Heart right ventricle (tissue), 16 donors: ENCODE measurements around the gene CUBN. TPM values are rescaled to one million over a fixed set of nuclear protein-coding genes. Genes with fewer than 3 reads are reported as not detected.

Source experiments
- ATAC-seq, 8 donors: fragments of 200-7000 bp; cut with Tn5 transposase; one replicate each; pipeline ENCODE4 v1.9.1; 2020; ENCODE audit warnings: mild to moderate bottlenecking in 8 of 8, moderate library complexity in 8 of 8, moderate number of reproducible peaks in 1 of 8
- DNase-seq, 2 donors: peaks; one replicate each; pipeline ENCODE4 v3.0.0-alpha.2; 2020
- H3K27ac ChIP-seq, 10 donors: fragments of 200-600 bp; sonication (generic) in 2 of 10; one replicate each; pipeline versions ENCODE4 v1.5.0 to v1.8.0; 2020 to 2022; ENCODE audit warnings: mild to moderate bottlenecking in 3 of 10
- H3K27me3 ChIP-seq, 7 donors: fragments of 200-600 bp; one replicate each; pipeline ENCODE4 v1.8.0; 2021 to 2022; ENCODE audit warnings: mild to moderate bottlenecking in 2 of 7
- H3K36me3 ChIP-seq, 9 donors: fragments of 200-600 bp; sonication (generic) in 1 of 9; one replicate each; pipeline versions ENCODE4 v1.5.0 to v1.8.0; 2020 to 2022; ENCODE audit warnings: mild to moderate bottlenecking in 2 of 9
- H3K4me1 ChIP-seq, 9 donors: fragments of 200-600 bp; sonication (generic) in 1 of 9; one replicate each; pipeline versions ENCODE4 v1.5.0 to v1.8.0; 2020 to 2022; ENCODE audit warnings: mild to moderate bottlenecking in 4 of 9
- H3K4me3 ChIP-seq, 10 donors: fragments of 200-600 bp; sonication (generic) in 2 of 10; one replicate each; pipeline versions ENCODE4 v1.5.0 to v1.8.0; 2020 to 2022; ENCODE audit warnings: mild to moderate bottlenecking in 7 of 10, moderate library complexity in 2 of 10
- H3K9me3 ChIP-seq, 11 donors: fragments of 200-600 bp in 10 of 11; sonication (generic) in 2 of 11; one replicate each; pipeline versions ENCODE4 v1.5.0 to v1.8.0; 2013 to 2022; ENCODE audit warnings: mild to moderate bottlenecking in 2 of 11, control low read depth in 1 of 11, moderate library complexity in 1 of 11
- CTCF ChIP-seq, 9 donors: fragments of 200-600 bp; sonication (generic) in 2 of 9; IDR thresholded peaks; one replicate each; pipeline versions ENCODE4 v1.5.0 to v1.8.0; 2021 to 2022; ENCODE audit warnings: antibody characterized with exemption in 9 of 9, mild to moderate bottlenecking in 5 of 9, moderate library complexity in 1 of 9
- WGBS, 2 donors: extraction: QIAGEN DNeasy Blood & Tissue Kit; methylation state at CpG; one replicate each; pipeline ENCODE4 v1.1.7; 2013; ENCODE audit warnings: inconsistent platforms in 1 of 2; 5-methylcytosine and 5-hydroxymethylcytosine counted together
- intact Hi-C, 10 donors: fragments of 100-400 bp; cut with DNase I; formaldehyde crosslinking; loops; one replicate each; pipeline versions ENCODE4 v1.11.1 to v1.14.2; 2022
- polyA plus RNA-seq, 2 donors: library from polyadenylated mRNA; stranded (reverse); fragments of 200-250 nt; gene quantifications; one replicate each; pipeline ENCODE4 v1.2.3, GENCODE V29; 2013
- total RNA-seq, 10 donors: library from RNA; stranded (reverse); fragmentation: NEBNext Ultra II Directional in 3 of 10; extraction: Animal tissue kit (Norgen Biotek cat#: 25700) in 3 of 10; gene quantifications; one replicate each; pipeline versions ENCODE4 v1.2.1 to v1.2.4, GENCODE V29; 2021 to 2023
- donor health status: Arrhythmogenic right ventricular cardiomyopathy.
- donor health status: ischemic (EF 13 %, LVEDD 7.1; RV severe dilation, severe dysfunction).
- donor health status: healthy with polysubstance abuse.
- donor health status: DM: no; HTN: yes; CAD: no.
- donor health status: DM: no; HTN: no; CAD: no.
- donor health status: ischemic (EF 25% LVEDD 6.9; RV normal size, moderate dysfunction).
- donor health status: ischemic (EF 25% LVEDD 5.7; RV mildly dilated, moderate dysfunction).
- donor health status: healthy.
- donor health status: DM: yes; HTN: yes; CAD: no.
- donor health status: Ischemic cardiomyopathy.
- donor health status: ischemic (EF 35%, LVEDD 5.7; RV mildly dilated, moderate dysfunction).
- donor health status: nonischemic (EF 11% LVEDD 7.7; RV severe dilation, severe dysfunction).
- donor health status: DM: yes; HTN: yes; CAD: no.
- donor health status: PGD.
- donor health status: ischemic (EF 29% LVEDD 5.4; RV normal size, mild dysfunction).
- donor health status: nonischemic (EF 23%, LVEDD 6.1; RV moderate dilation, normal function).

Gene CUBN
- total and polyA plus RNA-seq, 12 donors = 0.13 to 1.2 (median 0.42) TPM

DNA sequence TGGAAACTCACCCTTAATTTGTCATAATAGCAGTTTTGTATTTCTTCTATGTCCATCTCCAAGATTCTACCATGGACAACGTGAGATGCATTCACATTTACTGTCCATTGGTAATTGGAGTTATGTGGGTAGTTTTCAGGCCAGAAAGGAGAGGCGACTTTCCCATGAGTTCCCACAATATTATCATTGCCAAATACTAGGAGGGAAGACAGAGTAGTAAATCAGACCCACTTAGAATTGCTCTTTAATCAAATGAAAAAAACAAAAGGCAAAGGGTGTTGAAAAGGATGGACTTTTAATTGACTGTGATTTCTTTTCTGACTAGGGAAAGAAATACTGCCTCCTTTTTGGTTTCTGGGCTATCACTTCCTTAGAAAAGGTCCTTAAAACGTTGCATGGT, 190.7 kb downstream of the CUBN start:
- Histone ChIP-seq H3K36me3 (no peaks in the 10 kb centered on the region), H3K27ac (no peak overlapping the region), H3K27me3 (no peaks in the 10 kb centered on the region), H3K4me1 (peaks cover 0 to 19% (median 0%) of the 10 kb centered on the region in 9 donors), H3K9me3 (no peaks in the 10 kb centered on the region), H3K4me3 (no peak overlapping the region)
- no peak for ATAC-seq
- intact Hi-C loops = no loop called here
- no peak for DNase-seq
- WGBS, 2 donors = 84 to 88% methylated on average over 3 of the region's 3 CpGs
- no peak for TF ChIP-seq CTCF (IDR thresholded peaks at IDR 0.05)

GRCh38 chr10:16934461-16934860, 195.2 kb downstream of the CUBN start:
- ATAC-seq (no peak), DNase-seq (no peak)
- WGBS, 2 donors = 95 to 96% methylated on average over 2 of the region's 2 CpGs
- intact Hi-C loops = no loop called here
- Histone ChIP-seq H3K27ac (no peak overlapping the region), H3K4me1 (peaks cover 0 to 7% (median 0%) of the 10 kb centered on the region in 9 donors), H3K4me3 (no peak overlapping the region), H3K9me3 (no peaks in the 10 kb centered on the region), H3K36me3 (no peaks in the 10 kb centered on the region), H3K27me3 (no peaks in the 10 kb centered on the region)
- no peak for TF ChIP-seq CTCF (IDR thresholded peaks at IDR 0.05)

- H3K36me3 ChIP-seq = no peaks in the 10 kb centered on the region
- peak in 1 of 2 donors; percentile 19 for DNase-seq
- WGBS, 2 donors = 67 to 71% methylated on average over 4 of the region's 4 CpGs
- H3K4me1 ChIP-seq = peaks cover 0 to 7% (median 0%) of the 10 kb centered on the region in 9 donors
- intact Hi-C loops = no loop called here
- peak in 1 of 9 donors; percentile 8 for TF ChIP-seq CTCF (IDR thresholded peaks at IDR 0.05)
- no peaks in the 10 kb centered on the region for H3K9me3 ChIP-seq
- H3K27me3 ChIP-seq = no peaks in the 10 kb centered on the region
- H3K27ac ChIP-seq = peak overlapping the region in 3 of 10 donors; percentile 1 to 15 (median 4)
- peak in 4 of 8 donors; percentile 49 to 61 (median 52) for ATAC-seq
- H3K4me3 ChIP-seq = no peak overlapping the region
Observed at GRCh38 chr10:16933783-16934182, 195.8 kb downstream of the CUBN start.

DNA sequence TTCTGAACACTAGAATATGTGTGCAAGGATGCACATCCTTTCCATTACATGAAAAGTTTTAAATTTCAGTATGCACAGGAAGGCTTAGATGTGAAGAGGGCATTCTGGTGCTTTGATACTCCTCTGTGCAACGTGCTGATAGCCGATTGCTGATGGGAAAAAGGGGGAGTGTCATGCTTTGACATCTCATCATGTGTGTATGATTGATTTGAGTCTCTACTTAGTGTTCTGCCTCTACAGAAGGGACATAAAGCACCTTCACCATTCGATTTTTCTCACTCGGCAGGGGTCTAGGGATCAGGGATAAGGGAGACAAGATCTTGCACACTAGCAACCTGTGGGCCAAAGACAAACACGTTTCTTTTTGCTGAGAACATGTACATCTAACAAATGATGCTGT, 197.7 kb downstream of the CUBN start:
- Histone ChIP-seq H3K36me3 (no peaks in the 10 kb centered on the region), H3K27me3 (no peaks in the 10 kb centered on the region), H3K9me3 (no peaks in the 10 kb centered on the region), H3K4me1 (peaks cover 0 to 7% (median 0%) of the 10 kb centered on the region in 9 donors), H3K4me3 (no peak overlapping the region), H3K27ac (no peak overlapping the region)
- no peak for TF ChIP-seq CTCF (IDR thresholded peaks at IDR 0.05)
- WGBS, 2 donors = 79 to 81% methylated on average over 5 of the region's 5 CpGs
- intact Hi-C loops = no loop called here
- ATAC-seq = no peak
- DNase-seq = no peak
